Measurements from ENCODE around the gene POLG. TPM values are rescaled to one million over a fixed set of nuclear protein-coding genes. Genes with fewer than 3 reads are reported as not detected.
A peak's percentile ranks its signal among the peaks of the same experiment; 100 is the strongest.

POLG gene
- polyA plus RNA-seq, 1 experiment, result 17.6 TPM

- Histone ChIP-seq H3K36me3 (ENCODE audit: control insufficient read depth, insufficient read depth, low read length) (no peaks in the 10 kb centered on the region), H3K27me3 (ENCODE audit: control insufficient read depth, insufficient read depth, low read length) (peaks cover 67% of the 10 kb centered on the region), H3K4me3 (ENCODE audit: low read depth, low read length) (peak overlapping the region; percentile 45)
- peak; percentile 6 for DNase-seq (ENCODE audit: low read depth)
- ChIA-PET CTCF (interaction anchor here (0.6 to 7.8 kb wide), 50 partner anchors 8 to 258 kb away, joined by 3 to 164 read pairs (median 7); partner anchors contain the start of gene POLG), POLR2A (interaction anchor here (0.7 kb wide), 1 partner anchor 160 kb away, joined by 3 read pairs; no protein-coding TSS in a partner anchor)
- TF ChIP-seq, protein P1, sequence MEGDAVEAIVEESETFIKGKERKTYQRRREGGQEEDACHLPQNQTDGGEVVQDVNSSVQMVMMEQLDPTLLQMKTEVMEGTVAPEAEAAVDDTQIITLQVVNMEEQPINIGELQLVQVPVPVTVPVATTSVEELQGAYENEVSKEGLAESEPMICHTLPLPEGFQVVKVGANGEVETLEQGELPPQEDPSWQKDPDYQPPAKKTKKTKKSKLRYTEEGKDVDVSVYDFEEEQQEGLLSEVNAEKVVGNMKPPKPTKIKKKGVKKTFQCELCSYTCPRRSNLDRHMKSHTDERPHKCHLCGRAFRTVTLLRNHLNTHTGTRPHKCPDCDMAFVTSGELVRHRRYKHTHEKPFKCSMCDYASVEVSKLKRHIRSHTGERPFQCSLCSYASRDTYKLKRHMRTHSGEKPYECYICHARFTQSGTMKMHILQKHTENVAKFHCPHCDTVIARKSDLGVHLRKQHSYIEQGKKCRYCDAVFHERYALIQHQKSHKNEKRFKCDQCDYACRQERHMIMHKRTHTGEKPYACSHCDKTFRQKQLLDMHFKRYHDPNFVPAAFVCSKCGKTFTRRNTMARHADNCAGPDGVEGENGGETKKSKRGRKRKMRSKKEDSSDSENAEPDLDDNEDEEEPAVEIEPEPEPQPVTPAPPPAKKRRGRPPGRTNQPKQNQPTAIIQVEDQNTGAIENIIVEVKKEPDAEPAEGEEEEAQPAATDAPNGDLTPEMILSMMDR (IDR thresholded peaks at IDR 0.05; ENCODE audit: insufficient read depth, low read depth, low read length), result peak; percentile 91
Measured at GRCh38 chr15:89358755-89359439, 24.3 kb upstream of the POLG start.

DNA sequence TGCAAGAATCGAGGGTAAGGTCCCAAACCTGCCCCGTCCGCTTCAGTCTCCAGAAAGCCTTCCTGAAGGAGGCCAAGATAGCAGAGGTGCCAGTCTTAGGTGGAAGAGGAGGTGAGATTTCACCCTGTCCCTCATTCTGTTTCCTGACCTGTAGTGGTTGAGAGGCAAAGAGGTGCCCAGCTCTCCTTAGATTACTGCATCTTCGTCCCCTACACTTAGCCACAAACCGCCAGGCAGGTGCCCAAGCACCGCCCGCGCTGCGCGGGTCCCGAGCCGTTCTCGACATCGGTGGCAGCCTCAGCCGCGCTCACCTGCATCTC is 23.8 kb upstream of the POLG start:
- TF ChIP-seq, protein P1 (IDR thresholded peaks at IDR 0.05; ENCODE audit: insufficient read depth, low read depth, low read length), result no peak
- Histone ChIP-seq H3K4me3 (ENCODE audit: low read depth, low read length) (peak overlapping the region; percentile 45), H3K27me3 (ENCODE audit: control insufficient read depth, insufficient read depth, low read length) (peaks cover 64% of the 10 kb centered on the region), H3K36me3 (ENCODE audit: control insufficient read depth, insufficient read depth, low read length) (no peaks in the 10 kb centered on the region)
- ChIA-PET CTCF (interaction anchor here (0.6 to 7.8 kb wide), 52 partner anchors 8 to 257 kb away, joined by 3 to 164 read pairs (median 7); partner anchors contain the start of gene POLG), POLR2A (no interaction called here)
- no peak for DNase-seq (ENCODE audit: low read depth)

DNA sequence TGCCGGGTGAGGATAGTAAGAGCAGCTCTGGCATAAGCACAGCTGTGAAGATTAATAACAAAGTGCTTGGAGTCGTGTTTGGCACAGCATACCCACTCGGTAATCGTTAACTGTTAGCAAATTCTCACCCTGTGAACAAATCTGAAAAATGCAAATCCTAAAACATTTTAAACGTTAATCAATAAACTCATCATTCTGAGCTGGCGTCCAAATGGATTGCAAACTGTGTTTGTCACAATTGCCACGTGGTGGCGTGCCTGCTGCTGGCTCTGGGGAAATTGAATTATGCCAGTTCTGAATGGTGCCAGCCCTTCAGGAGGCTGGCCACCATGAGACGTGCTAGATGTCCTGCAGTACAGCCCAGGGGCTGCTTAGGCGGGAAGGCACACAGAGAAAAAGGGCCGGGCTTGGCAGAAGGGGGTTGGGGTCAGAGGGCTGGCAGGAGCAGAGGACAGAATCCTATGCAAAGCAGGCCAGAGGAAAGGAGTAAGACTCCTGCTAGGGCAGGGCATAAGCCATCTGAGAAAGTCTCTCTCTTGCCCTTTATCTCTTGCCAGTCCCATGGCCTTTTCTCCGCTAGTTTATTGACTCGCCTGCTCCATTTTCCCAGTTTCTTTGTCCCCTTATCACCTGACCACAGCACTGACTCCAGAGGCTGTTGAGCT is 22.1 kb upstream of the POLG start:
- POLR2A ChIA-PET, result no interaction called here

GRCh38 chr15:89353991-89354390 is 19.4 kb upstream of the POLG start:
- CTCF ChIA-PET, result interaction anchor here (1.3 to 7.8 kb wide), 2 partner anchors 56 to 75 kb away, joined by 4 to 164 read pairs; no protein-coding TSS in a partner anchor
- no peaks in the 10 kb centered on the region for H3K36me3 ChIP-seq (ENCODE audit: control insufficient read depth, insufficient read depth, low read length)
- no peak for DNase-seq (ENCODE audit: low read depth)
- TF ChIP-seq, protein P1 (IDR thresholded peaks at IDR 0.05; ENCODE audit: insufficient read depth, low read depth, low read length), result no peak
- H3K4me3 ChIP-seq (ENCODE audit: low read depth, low read length), result no peak overlapping the region
- POLR2A ChIA-PET, result no interaction called here
- H3K27me3 ChIP-seq (ENCODE audit: control insufficient read depth, insufficient read depth, low read length), result peaks cover 49% of the 10 kb centered on the region

More for the DNA sequence above, 22.1 kb upstream of the POLG start:
- TF ChIP-seq, protein P1 (IDR thresholded peaks at IDR 0.05; ENCODE audit: insufficient read depth, low read depth, low read length), result peak; percentile 59
- DNase-seq (ENCODE audit: low read depth), result no peak
- H3K36me3 ChIP-seq (ENCODE audit: control insufficient read depth, insufficient read depth, low read length), result no peaks in the 10 kb centered on the region
- peaks cover 57% of the 10 kb centered on the region for H3K27me3 ChIP-seq (ENCODE audit: control insufficient read depth, insufficient read depth, low read length)
- CTCF ChIA-PET, result interaction anchor here (0.6 to 7.8 kb wide), 25 partner anchors 11 to 214 kb away, joined by 3 to 164 read pairs (median 7); partner anchors contain the start of gene POLG
- H3K4me3 ChIP-seq (ENCODE audit: low read depth, low read length), result no peak overlapping the region

DNA sequence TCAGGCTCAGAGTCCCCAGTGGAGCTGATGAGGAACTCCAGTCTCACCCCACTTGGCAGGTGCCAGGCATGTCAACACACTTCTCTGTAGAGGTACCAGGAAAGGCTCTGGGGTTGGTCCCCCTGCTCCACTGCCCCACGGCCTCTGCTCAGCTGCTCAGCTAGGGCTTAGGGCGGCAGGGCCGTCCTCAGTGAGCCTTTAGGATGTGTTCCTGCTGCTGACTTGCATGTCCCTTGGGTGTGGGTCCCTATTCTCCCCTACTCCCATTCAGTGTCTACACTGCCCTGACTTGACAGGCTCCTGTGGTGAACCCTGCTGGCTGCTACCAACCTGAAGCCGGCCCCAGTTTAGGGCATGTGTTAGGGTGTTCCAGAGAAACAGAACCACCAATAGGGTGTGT is 17.9 kb upstream of the POLG start:
- no peak overlapping the region for H3K4me3 ChIP-seq (ENCODE audit: low read depth, low read length)
- TF ChIP-seq, protein P1 (IDR thresholded peaks at IDR 0.05; ENCODE audit: insufficient read depth, low read depth, low read length), result no peak
- ChIA-PET CTCF (interaction anchor here (0.9 to 1.4 kb wide), 2 partner anchors 64 to 146 kb away, joined by 3 read pairs; no protein-coding TSS in a partner anchor), POLR2A (no interaction called here)
- H3K27me3 ChIP-seq (ENCODE audit: control insufficient read depth, insufficient read depth, low read length), result peaks cover 41% of the 10 kb centered on the region
- H3K36me3 ChIP-seq (ENCODE audit: control insufficient read depth, insufficient read depth, low read length), result no peaks in the 10 kb centered on the region
- DNase-seq (ENCODE audit: low read depth), result no peak
